Endothelial cell of umbilical vein (primary cell): ENCODE data around the gene WDR89.

Experiments
- TF ChIP-seq, protein P1 (sequence below), 2 donors: IDR thresholded peaks; 1 replicate in 1 of 2; 2 replicates in 1 of 2; pipeline ENCODE4 v1.5.1; 2011; ENCODE audit warnings: low read length in 2 of 2, mild to moderate bottlenecking in 2 of 2, moderate library complexity in 2 of 2, control low read depth in 1 of 2, inconsistent platforms in 1 of 2, low read depth in 1 of 2; ENCODE audit not compliant: insufficient read depth in 1 of 2; ENCODE audit errors: extremely low read depth in 1 of 2
- TF ChIP-seq, protein P2 (sequence below): IDR thresholded peaks from 2 replicates; pipeline ENCODE4 v1.6.1; 2011; ENCODE audit not compliant: insufficient read depth, insufficient read length

DNA sequence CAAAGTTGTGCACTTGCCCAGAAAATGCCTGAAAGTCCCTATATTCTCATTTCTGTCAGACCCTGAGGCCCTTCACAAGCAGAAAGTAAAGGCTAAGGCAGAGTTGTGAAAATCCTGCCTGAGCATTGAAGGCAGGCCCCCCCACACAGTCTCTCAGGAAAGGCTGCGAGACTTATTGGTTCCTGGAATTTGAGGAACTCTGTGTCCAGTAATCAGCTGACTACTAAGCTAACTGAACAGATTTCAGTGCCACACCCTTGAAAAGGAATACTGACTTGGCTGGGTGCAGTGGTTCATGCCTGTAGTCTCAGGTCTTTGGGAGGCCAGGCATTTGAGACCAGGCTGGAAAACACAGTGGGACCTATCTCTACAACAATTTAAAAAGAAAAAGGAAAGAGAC is 77.4 kb downstream of the WDR89 start:
- TF ChIP-seq, protein P1, sequence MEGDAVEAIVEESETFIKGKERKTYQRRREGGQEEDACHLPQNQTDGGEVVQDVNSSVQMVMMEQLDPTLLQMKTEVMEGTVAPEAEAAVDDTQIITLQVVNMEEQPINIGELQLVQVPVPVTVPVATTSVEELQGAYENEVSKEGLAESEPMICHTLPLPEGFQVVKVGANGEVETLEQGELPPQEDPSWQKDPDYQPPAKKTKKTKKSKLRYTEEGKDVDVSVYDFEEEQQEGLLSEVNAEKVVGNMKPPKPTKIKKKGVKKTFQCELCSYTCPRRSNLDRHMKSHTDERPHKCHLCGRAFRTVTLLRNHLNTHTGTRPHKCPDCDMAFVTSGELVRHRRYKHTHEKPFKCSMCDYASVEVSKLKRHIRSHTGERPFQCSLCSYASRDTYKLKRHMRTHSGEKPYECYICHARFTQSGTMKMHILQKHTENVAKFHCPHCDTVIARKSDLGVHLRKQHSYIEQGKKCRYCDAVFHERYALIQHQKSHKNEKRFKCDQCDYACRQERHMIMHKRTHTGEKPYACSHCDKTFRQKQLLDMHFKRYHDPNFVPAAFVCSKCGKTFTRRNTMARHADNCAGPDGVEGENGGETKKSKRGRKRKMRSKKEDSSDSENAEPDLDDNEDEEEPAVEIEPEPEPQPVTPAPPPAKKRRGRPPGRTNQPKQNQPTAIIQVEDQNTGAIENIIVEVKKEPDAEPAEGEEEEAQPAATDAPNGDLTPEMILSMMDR (IDR thresholded peaks at IDR 0.05; ENCODE audit: extremely low read depth in 1 of 2, insufficient read depth in 1 of 2, low read depth in 1 of 2, low read length in 2 of 2), result no peak
- TF ChIP-seq, protein P2, sequence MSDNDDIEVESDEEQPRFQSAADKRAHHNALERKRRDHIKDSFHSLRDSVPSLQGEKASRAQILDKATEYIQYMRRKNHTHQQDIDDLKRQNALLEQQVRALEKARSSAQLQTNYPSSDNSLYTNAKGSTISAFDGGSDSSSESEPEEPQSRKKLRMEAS, result no peak
